Stomach (tissue), 4 donors: ENCODE data around the gene PTTG1IP2.

Experiments used
- POLR2AphosphoS5 ChIP-seq, 3 donors: sonication (generic); formaldehyde crosslinking; IDR thresholded peaks; one replicate each; pipeline ENCODE4 v1.6.1; 2016; ENCODE audit warnings: antibody characterized with exemption in 3 of 3
- TF ChIP-seq, protein P1 (sequence below), 7 experiments: fragments of 450-650 bp in 4 of 7; fragments of 200-600 bp in 3 of 7; sonication (generic) in 3 of 7; IDR thresholded peaks; one replicate each; pipeline ENCODE4 v1.5.1; 2016 to 2019; ENCODE audit warnings: antibody characterized with exemption in 7 of 7, control low read depth in 2 of 7, mild to moderate bottlenecking in 1 of 7

GRCh38 chr7:90484706-90485105 lies 15.3 kb downstream of the PTTG1IP2 start:
- TF ChIP-seq, protein P1, sequence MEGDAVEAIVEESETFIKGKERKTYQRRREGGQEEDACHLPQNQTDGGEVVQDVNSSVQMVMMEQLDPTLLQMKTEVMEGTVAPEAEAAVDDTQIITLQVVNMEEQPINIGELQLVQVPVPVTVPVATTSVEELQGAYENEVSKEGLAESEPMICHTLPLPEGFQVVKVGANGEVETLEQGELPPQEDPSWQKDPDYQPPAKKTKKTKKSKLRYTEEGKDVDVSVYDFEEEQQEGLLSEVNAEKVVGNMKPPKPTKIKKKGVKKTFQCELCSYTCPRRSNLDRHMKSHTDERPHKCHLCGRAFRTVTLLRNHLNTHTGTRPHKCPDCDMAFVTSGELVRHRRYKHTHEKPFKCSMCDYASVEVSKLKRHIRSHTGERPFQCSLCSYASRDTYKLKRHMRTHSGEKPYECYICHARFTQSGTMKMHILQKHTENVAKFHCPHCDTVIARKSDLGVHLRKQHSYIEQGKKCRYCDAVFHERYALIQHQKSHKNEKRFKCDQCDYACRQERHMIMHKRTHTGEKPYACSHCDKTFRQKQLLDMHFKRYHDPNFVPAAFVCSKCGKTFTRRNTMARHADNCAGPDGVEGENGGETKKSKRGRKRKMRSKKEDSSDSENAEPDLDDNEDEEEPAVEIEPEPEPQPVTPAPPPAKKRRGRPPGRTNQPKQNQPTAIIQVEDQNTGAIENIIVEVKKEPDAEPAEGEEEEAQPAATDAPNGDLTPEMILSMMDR (IDR thresholded peaks at IDR 0.05) = no peak
- no peak for TF ChIP-seq POLR2AphosphoS5 (IDR thresholded peaks at IDR 0.05)
